Coronary artery (tissue), 2 donors: ENCODE measurements around the gene AKAP10.

Experiments used
- DNase-seq: peaks from one replicate; pipeline ENCODE4 v3.0.0-alpha.2; 2017; ENCODE audit warnings: low spot score
- H3K27ac ChIP-seq, 2 donors: fragments of 200-600 bp; sonication (generic); one replicate each; pipeline ENCODE4 v1.5.1; 2016 to 2019
- H3K4me3 ChIP-seq: fragments of 200-600 bp; sonication (generic); 2 replicates; pipeline ENCODE4 v1.5.1; 2016; ENCODE audit warnings: mild to moderate bottlenecking, moderate library complexity
- TF ChIP-seq, protein P1 (sequence below): fragments of 200-600 bp; sonication (generic); IDR thresholded peaks from one replicate; pipeline ENCODE4 v1.5.1; 2019; ENCODE audit warnings: antibody characterized with exemption

Gene AKAP10

DNA sequence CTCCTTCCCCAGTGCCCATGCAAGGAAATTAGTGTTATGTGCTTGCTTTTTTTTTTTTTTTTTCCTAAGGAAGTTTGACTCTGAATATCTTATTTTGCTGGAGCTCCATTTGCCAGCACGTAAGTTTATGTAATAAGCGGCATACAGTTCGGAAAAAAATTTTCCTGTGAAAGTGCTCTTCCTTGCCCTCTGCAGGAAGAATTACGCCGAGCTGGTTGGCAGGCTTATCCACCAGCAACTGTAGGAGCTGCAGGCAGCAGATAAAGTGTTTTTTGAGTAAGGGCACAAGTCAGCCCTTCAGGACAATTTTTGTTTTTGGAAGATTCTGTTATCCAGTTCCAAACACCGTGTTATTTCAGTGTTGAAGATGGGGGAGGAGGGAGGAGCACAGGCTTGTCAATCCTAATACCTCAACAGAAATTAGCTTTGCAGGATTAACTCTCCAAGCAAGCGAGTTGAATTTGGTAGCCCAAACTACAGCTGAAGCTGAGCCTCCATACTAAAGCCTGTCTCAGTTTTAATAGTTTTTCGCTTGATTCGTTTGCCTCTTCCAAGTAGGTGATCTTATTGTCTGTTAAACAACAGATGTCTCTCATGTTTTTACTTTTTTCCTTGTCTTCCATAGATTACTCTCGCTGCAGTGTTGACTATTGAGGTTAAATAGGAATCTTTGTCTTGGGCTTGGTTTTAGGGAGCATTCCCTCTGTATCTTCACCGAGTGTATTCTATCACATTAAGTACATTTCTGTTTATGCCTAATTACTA, 32.7 kb upstream of the AKAP10 start:
- peak overlapping the region; percentile 76 for H3K4me3 ChIP-seq
- TF ChIP-seq, protein P1, sequence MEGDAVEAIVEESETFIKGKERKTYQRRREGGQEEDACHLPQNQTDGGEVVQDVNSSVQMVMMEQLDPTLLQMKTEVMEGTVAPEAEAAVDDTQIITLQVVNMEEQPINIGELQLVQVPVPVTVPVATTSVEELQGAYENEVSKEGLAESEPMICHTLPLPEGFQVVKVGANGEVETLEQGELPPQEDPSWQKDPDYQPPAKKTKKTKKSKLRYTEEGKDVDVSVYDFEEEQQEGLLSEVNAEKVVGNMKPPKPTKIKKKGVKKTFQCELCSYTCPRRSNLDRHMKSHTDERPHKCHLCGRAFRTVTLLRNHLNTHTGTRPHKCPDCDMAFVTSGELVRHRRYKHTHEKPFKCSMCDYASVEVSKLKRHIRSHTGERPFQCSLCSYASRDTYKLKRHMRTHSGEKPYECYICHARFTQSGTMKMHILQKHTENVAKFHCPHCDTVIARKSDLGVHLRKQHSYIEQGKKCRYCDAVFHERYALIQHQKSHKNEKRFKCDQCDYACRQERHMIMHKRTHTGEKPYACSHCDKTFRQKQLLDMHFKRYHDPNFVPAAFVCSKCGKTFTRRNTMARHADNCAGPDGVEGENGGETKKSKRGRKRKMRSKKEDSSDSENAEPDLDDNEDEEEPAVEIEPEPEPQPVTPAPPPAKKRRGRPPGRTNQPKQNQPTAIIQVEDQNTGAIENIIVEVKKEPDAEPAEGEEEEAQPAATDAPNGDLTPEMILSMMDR, result peak; percentile 32
- peak overlapping the region; percentile 80 to 86 for H3K27ac ChIP-seq
- no peak for DNase-seq

DNA sequence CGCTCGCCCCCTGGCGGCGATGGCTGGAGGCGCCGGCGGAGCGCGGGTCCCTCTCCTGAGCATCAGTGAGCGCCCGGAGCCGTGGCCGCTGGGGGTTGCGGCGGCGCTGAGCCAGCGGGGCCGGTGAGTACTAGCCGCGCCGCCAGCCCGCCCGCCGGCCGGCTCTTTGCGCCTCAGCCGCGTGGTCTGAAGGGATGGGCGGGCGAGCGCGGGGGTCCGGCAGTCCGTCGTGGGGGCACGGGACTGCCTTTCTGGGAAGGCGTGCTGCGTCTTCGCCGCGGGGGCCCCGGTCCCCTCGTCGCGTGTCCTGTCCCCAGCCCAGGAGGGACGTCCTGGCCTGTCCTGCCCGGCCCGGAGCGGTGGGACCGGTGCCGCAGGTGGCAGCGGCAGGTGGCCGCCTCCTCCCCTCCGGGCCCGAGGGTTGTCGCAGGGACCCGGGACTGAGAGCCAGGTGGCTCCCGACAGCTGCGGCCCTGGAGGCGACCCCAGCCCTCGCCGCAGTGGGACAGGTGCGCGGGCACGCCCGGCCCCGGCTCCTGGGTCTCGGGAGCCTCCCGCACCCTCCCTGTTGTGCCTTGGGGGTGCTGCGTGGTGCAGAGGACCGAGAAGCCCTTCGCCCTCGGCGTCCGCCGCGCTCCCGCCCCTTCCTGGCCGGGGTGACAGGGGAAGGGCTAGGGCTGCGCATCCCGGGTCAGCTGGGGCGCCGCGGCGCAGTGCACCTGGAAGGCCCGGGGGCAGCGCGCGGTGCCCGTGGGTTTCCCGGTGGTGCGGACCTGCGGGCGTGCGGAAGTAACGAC, 31.9 kb upstream of the AKAP10 start, which contains the start of gene SPECC1:
Gene SPECC1 (plus strand): TSS at position 58 of the 797 bp plus-strand sequence. CDS start 87,293 bp downstream, outside the sequence.
- Histone ChIP-seq H3K4me3 (peak within 1 kb of the TSS; percentile 76), H3K27ac (peak within 1 kb of the TSS; percentile 80 to 86)
- DNase-seq, result peak; percentile 87
- TF ChIP-seq, protein P1, result peak; percentile 95

DNA sequence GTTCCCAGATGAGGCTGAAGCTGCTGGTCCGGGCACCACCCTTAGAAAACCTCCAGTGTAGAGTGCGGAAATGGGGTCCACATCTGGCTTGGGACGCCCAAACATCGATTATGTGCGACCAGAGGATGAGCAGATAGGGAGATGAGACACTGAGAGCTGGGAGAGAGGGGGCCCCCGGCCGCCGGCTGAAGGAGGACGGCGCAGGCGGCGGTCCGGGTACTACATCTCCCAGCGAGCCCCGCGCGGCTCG, 31.3 kb upstream of the AKAP10 start:
- H3K27ac ChIP-seq, result peak overlapping the region; percentile 80 to 86
- no peak for DNase-seq
- peak overlapping the region; percentile 76 for H3K4me3 ChIP-seq
- TF ChIP-seq, protein P1, result no peak

DNA sequence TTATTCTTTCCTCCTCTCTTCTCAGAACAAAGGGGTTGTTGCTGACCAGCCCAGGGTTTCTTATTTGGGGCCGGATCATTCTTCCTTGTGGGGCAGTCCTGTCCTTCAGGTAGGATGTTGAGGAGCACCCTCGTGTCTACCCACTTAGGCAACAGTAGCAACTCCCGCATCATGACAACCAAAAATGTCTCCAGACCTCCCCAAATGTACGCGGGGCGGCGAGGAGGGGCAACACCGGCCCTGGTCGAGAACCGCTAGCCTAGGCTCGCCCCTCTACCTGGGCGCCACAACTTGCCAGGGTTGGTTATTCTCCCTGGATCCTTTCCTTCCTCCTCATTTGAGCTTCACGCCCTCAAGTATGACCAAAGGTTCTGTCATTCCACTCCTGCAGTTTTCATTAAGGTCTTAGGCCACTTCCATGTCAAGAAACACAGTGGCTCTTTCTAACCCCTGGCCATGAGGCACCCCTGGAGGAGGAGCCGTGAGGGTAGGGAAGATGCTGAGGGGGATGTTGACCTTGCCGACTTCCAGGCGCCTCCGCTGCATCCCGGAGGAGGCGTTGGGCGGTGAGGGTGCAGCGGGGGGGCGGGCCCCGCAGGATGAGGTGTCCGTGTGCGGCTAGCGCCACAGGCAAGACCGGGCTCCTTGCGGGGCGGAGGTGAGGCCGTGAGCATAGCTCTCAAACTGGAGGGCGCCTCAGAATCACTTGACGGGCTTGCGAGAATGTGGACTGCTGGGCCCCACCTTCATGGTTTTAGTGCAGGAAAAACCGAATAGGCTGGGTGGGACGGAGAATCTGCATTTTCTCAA, 30.8 kb upstream of the AKAP10 start:
- TF ChIP-seq, protein P1, result no peak
- DNase-seq, result peak; percentile 78
- Histone ChIP-seq H3K4me3 (peak overlapping the region; percentile 76), H3K27ac (peak overlapping the region; percentile 80 to 86)

DNA sequence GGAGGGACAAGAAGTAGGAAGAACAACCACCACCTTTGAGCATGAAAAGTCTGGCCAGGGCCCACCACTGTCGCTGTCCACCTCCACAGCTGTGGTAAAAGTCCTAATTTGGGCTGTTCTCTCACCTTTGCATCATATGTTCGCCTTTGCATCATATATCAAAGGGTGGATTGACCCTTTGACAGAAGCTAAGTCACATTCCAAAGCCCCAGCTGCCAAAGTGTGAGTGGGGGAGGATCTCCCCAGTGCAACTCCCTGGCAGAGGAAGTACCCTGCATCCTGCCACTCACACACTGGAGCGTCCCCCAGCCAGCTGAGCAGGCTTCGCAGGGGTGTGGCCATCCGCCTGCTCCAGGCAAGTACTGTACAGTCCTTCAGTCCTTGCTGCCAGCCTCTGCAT, 18.9 kb upstream of the AKAP10 start:
- TF ChIP-seq, protein P1, result no peak
- DNase-seq, result no peak
- Histone ChIP-seq H3K27ac (no peak overlapping the region), H3K4me3 (no peak overlapping the region)

DNA sequence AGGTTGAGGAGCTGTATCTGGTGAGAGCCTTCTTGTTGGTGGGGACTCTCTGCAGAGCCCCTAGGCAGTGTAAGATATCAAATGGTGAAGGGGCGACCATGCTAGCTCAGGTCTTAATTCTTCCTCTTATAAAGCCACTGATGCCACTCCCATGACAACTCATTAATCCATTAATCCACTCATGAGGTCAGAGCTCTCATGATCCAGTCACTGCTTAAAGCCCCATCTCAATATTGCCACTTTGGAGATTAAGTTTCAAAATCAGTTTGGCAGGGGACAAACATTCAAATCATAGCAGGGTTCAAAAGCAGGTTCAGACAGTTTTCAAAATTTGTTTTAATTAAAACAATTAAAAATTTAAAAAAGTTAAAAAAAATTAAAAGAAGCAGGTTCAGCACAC, 18.5 kb upstream of the AKAP10 start:
- no peak overlapping the region for H3K27ac ChIP-seq
- TF ChIP-seq, protein P1, result no peak
- no peak overlapping the region for H3K4me3 ChIP-seq
- DNase-seq, result no peak
